Stimulated activated CD4-positive, alpha-beta T cell treated with anti-CD3 and anti-CD28 coated beads, TNF-alpha, amount 100 ng/mL, for 4 hours (primary cell): ENCODE measurements around the gene ADCY4.

Experiments
- DNase-seq, 3 experiments: peaks; one replicate each; pipeline ENCODE4 v3.0.0-alpha.2; 2020; ENCODE audit warnings: low read depth in 3 of 3

Gene ADCY4

GRCh38 chr14:24277071-24277470 lies 57.8 kb downstream of the ADCY4 start:
- no peak for DNase-seq

- DNase-seq = peak in 2 of 3 experiments; percentile 19 to 43
Observed at GRCh38 chr14:24274101-24274543, 60.7 kb downstream of the ADCY4 start.

GRCh38 chr14:24273422-24273998 lies 61.4 kb downstream of the ADCY4 start:
- DNase-seq = no peak

- DNase-seq = no peak
Observed at GRCh38 chr14:24272467-24272866, 62.4 kb downstream of the ADCY4 start.

GRCh38 chr14:24271834-24272263 lies 63.0 kb downstream of the ADCY4 start:
- DNase-seq = no peak

- peak; percentile 71 to 85 (median 85) for DNase-seq
Observed at GRCh38 chr14:24271134-24271833, 63.6 kb downstream of the ADCY4 start, which contains the start of gene RABGGTA. TSS of gene RABGGTA (minus strand) at chr14:24271597. CDS start at chr14:24271115, 482 bp downstream.

GRCh38 chr14:24270537-24271133 lies 64.2 kb downstream of the ADCY4 start:
- DNase-seq = no peak

- no peak for DNase-seq
Observed at GRCh38 chr14:24269910-24270536, 64.8 kb downstream of the ADCY4 start.

- no peak for DNase-seq
Observed at GRCh38 chr14:24269368-24269767, 65.5 kb downstream of the ADCY4 start.
